HCT116 (cell line): ENCODE results near the gene KANSL1. TPM values are rescaled to one million over a fixed set of nuclear protein-coding genes. Genes with fewer than 3 reads are reported as not detected.

ENCODE experiments used
- ATAC-seq: fragments of 200-7000 bp; cut with Tn5 transposase; 2 replicates; pipeline ENCODE4 v1.9.1; 2020; ENCODE audit warnings: mild to moderate bottlenecking, moderate library complexity
- BruUV-seq: library from RNA; stranded (reverse); fragments of 400-500 nt; replicated peaks from 2 replicates; lab custom pipeline; 2021; lab: Mats Ljungman, UMichigan
- CTCF ChIA-PET: fragments of 300-600 bp; sonication (Branson Sonifier 250); formaldehyde crosslinking; loops from one replicate; lab custom pipeline; 2021; ENCODE audit warnings: antibody characterized with exemption; lab: Charles Lee
- POLR2A ChIA-PET: fragments of 300-600, 350-600 bp; sonication (Branson Sonifier 250); formaldehyde crosslinking; loops from one replicate; lab custom pipeline; 2021; ENCODE audit warnings: antibody characterized with exemption; lab: Charles Lee
- RAD21 ChIA-PET, 2 experiments: fragments of 300-600 bp; sonication (Branson Sonifier 250); formaldehyde crosslinking; loops; one replicate each; lab custom pipeline; 2023; ENCODE audit warnings: low total read pairs in 2 of 2; ENCODE audit not compliant: uncharacterized antibody in 2 of 2, unreplicated experiment in 2 of 2, low non-redundant PET in 1 of 2; lab: Charles Lee
- DNase-seq: peaks from one replicate; pipeline ENCODE4 v3.0.0-alpha.2; 2010; ENCODE audit warnings: low read depth, low spot score
- H2AFZ ChIP-seq: fragments of 200-600 bp; shearing (Covaris generic), sonication (generic); 2 replicates; pipeline ENCODE4 v1.6.1; 2017; ENCODE audit warnings: low read depth, mixed run types, mixed read lengths, antibody characterized with exemption, low read length; ENCODE audit not compliant: poor library complexity, severe bottlenecking
- H3K27ac ChIP-seq: 2 replicates; pipeline ENCODE4 v1.5.1; 2012; ENCODE audit warnings: low read depth, low read length
- H3K27me3 ChIP-seq: fragments of 200-600 bp; sonication (generic); 2 replicates; pipeline ENCODE4 v1.6.1; 2016; ENCODE audit warnings: mixed run types, low read length, mixed read lengths; ENCODE audit not compliant: insufficient read depth
- H3K36me3 ChIP-seq, 2 experiments: fragments of 200-500 bp in 1 of 2; fragments of 200-600 bp in 1 of 2; sonication (Bioruptor generic) in 1 of 2; sonication (generic) in 1 of 2; 2 replicates each; pipeline versions ENCODE4 v1.5.1 to v1.6.1; 2014 to 2016; ENCODE audit warnings: low read length in 2 of 2, inconsistent platforms in 1 of 2, mixed read lengths in 1 of 2, mixed run types in 1 of 2; ENCODE audit not compliant: insufficient read depth in 2 of 2, control insufficient read depth in 1 of 2
- H3K4me1 ChIP-seq, 2 experiments: fragments of 200-600 bp in 1 of 2; sonication (generic) in 1 of 2; 2 replicates each; pipeline versions ENCODE4 v1.5.1 to v1.6.1; 2012 to 2017; ENCODE audit warnings: low read length in 2 of 2, inconsistent platforms in 1 of 2, mild to moderate bottlenecking in 1 of 2, mixed read lengths in 1 of 2, mixed run types in 1 of 2, moderate library complexity in 1 of 2; ENCODE audit not compliant: insufficient read depth in 2 of 2, control insufficient read depth in 1 of 2
- H3K4me2 ChIP-seq: fragments of 200-600 bp; sonication (generic); 2 replicates; pipeline ENCODE4 v1.6.1; 2017; ENCODE audit warnings: mixed run types, low read length, mixed read lengths
- H3K4me3 ChIP-seq, 2 experiments: fragments of 200-600 bp in 1 of 2; sonication (generic) in 1 of 2; replicated peaks in 1 of 2; 2 replicates each; pipeline ENCODE4 v1.5.1; 2011 to 2016; ENCODE audit warnings: low read length in 2 of 2, control low read depth in 1 of 2, low read depth in 1 of 2, mild to moderate bottlenecking in 1 of 2, mixed read lengths in 1 of 2, mixed run types in 1 of 2
- H3K79me2 ChIP-seq: fragments of 200-600 bp; sonication (generic); 2 replicates; pipeline ENCODE4 v1.6.1; 2017; ENCODE audit warnings: mild to moderate bottlenecking, mixed run types, low read length, moderate library complexity, mixed read lengths; ENCODE audit not compliant: insufficient read depth
- H3K9ac ChIP-seq: fragments of 200-600 bp; sonication (generic); 2 replicates; pipeline ENCODE4 v1.6.1; 2016; ENCODE audit warnings: low read length, mixed read lengths
- H3K9me2 ChIP-seq: fragments of 200-600 bp; sonication (generic), shearing (Covaris generic); 2 replicates; pipeline ENCODE4 v1.6.1; 2017; ENCODE audit warnings: mixed run types, mild to moderate bottlenecking, moderate library complexity; ENCODE audit not compliant: insufficient read depth
- H3K9me3 ChIP-seq, 2 experiments: fragments of 200-500 bp in 1 of 2; fragments of 200-600 bp in 1 of 2; sonication (Bioruptor generic) in 1 of 2; sonication (generic) in 1 of 2; 2 replicates each; pipeline ENCODE4 v1.6.1; 2014 to 2017; ENCODE audit warnings: low read length in 2 of 2, mixed read lengths in 2 of 2, inconsistent platforms in 1 of 2, low read depth in 1 of 2, mild to moderate bottlenecking in 1 of 2, mixed run types in 1 of 2, moderate library complexity in 1 of 2; ENCODE audit not compliant: control insufficient read depth in 1 of 2, insufficient read depth in 1 of 2
- H4K20me1 ChIP-seq: fragments of 200-600 bp; sonication (generic), shearing (Covaris generic); 2 replicates; pipeline ENCODE4 v1.6.1; 2017; ENCODE audit warnings: mixed run types, mild to moderate bottlenecking, moderate library complexity; ENCODE audit not compliant: insufficient read depth
- ATF3 ChIP-seq: IDR thresholded peaks from 2 replicates; pipeline ENCODE4 v1.6.1; 2012
- CBX3 ChIP-seq: IDR thresholded peaks from 2 replicates; pipeline ENCODE4 v1.6.1; 2012; ENCODE audit warnings: low read depth
- CTCF ChIP-seq, 3 experiments: fragments of 200-600 bp in 1 of 3; sonication (generic) in 1 of 3; IDR thresholded peaks in 2 of 3; conservative IDR thresholded peaks in 1 of 3; 2 replicates each; pipeline ENCODE4 v1.5.1; 2012 to 2017; ENCODE audit warnings: low read depth in 2 of 3, low read length in 2 of 3, antibody characterized with exemption in 1 of 3, borderline replicate concordance in 1 of 3, control low read depth in 1 of 3, mild to moderate bottlenecking in 1 of 3, mixed read lengths in 1 of 3, mixed run types in 1 of 3, moderate library complexity in 1 of 3; ENCODE audit not compliant: insufficient read depth in 1 of 3
- EGR1 ChIP-seq: IDR thresholded peaks from 2 replicates; pipeline ENCODE4 v1.6.1; 2012; ENCODE audit warnings: low read depth
- ELF1 ChIP-seq: IDR thresholded peaks from 2 replicates; pipeline ENCODE4 v1.6.1; 2012; ENCODE audit warnings: low read depth, borderline replicate concordance
- EZH2phosphoT487 ChIP-seq: fragments of 200-600 bp; IDR thresholded peaks from 2 replicates; pipeline ENCODE4 v1.6.1; 2018; ENCODE audit warnings: antibody characterized with exemption, borderline replicate concordance
- FOSL1 ChIP-seq: IDR thresholded peaks from 2 replicates; pipeline ENCODE4 v1.6.1; 2012; ENCODE audit warnings: low read depth
- JUND ChIP-seq: IDR thresholded peaks from 2 replicates; pipeline ENCODE4 v1.6.1; 2012
- MAX ChIP-seq: IDR thresholded peaks from 2 replicates; pipeline ENCODE4 v1.6.1; 2012
- POLR2A ChIP-seq: IDR thresholded peaks from 2 replicates; pipeline ENCODE4 v1.7.0; 2011; ENCODE audit warnings: borderline replicate concordance; ENCODE audit not compliant: insufficient read depth, insufficient read length; ENCODE audit errors: extremely low read depth
- POLR2AphosphoS5 ChIP-seq: IDR thresholded peaks from 2 replicates; pipeline ENCODE4 v1.6.1; 2011; ENCODE audit warnings: mild to moderate bottlenecking, low read depth, low read length, moderate library complexity
- RAD21 ChIP-seq: IDR thresholded peaks from 2 replicates; pipeline ENCODE4 v1.6.1; 2012; ENCODE audit warnings: low read depth, mild to moderate bottlenecking
- REST ChIP-seq: IDR thresholded peaks from 2 replicates; pipeline ENCODE4 v1.6.1; 2012; ENCODE audit warnings: low read depth
- SIN3A ChIP-seq: IDR thresholded peaks from 2 replicates; pipeline ENCODE4 v1.6.1; 2012; ENCODE audit warnings: low read depth
- SP1 ChIP-seq: IDR thresholded peaks from 2 replicates; pipeline ENCODE4 v1.6.1; 2012; ENCODE audit warnings: low read depth
- SRF ChIP-seq: IDR thresholded peaks from 2 replicates; pipeline ENCODE4 v1.6.1; 2012; ENCODE audit warnings: low read depth
- TCF7L2 ChIP-seq: IDR thresholded peaks from 2 replicates; pipeline ENCODE4 v1.7.0; 2011; ENCODE audit warnings: borderline replicate concordance, inconsistent platforms; ENCODE audit not compliant: insufficient read depth, insufficient read length; ENCODE audit errors: extremely low read depth
- YY1 ChIP-seq: IDR thresholded peaks from 2 replicates; pipeline ENCODE4 v1.6.1; 2011; ENCODE audit warnings: low read length, low read depth, moderate library complexity, mild to moderate bottlenecking; ENCODE audit not compliant: insufficient replicate concordance; ENCODE audit errors: extremely low read depth
- ZBTB33 ChIP-seq: IDR thresholded peaks from 2 replicates; pipeline ENCODE4 v1.6.1; 2011; ENCODE audit warnings: mild to moderate bottlenecking, low read length, moderate library complexity; ENCODE audit not compliant: insufficient replicate concordance; ENCODE audit errors: extremely low read depth
- intact Hi-C: fragments of 100-400 bp; cut with micrococcal nuclease; formaldehyde crosslinking; loops from 2 replicates; pipeline ENCODE4 v1.10.0; 2022
- total RNA-seq: library from RNA; stranded (reverse); gene quantifications from one replicate; pipeline ENCODE4 v1.2.1, GENCODE V29; 2021; ENCODE audit not compliant: unreplicated experiment

KANSL1 gene
- total RNA-seq, 1 experiment from 2014 or later: 77.5 TPM

- TF ChIP-seq POLR2AphosphoS5 (no peak), TCF7L2 (no peak), SP1 (no peak)
Observed at GRCh38 chr17:46025060-46025459, 168.2 kb downstream of the KANSL1 start (continued).

GRCh38 chr17:46024590-46024989 lies 168.6 kb downstream of the KANSL1 start:
- ChIA-PET RAD21 (no interaction called here), CTCF (no interaction called here), POLR2A (no interaction called here)
- Histone ChIP-seq H3K9ac (no peak overlapping the region), H3K9me2 (no peaks in the 10 kb centered on the region), H3K79me2 (no peaks in the 10 kb centered on the region), H3K9me3 (no peaks in the 10 kb centered on the region), H3K4me3 (no peak overlapping the region), H3K4me2 (no peak overlapping the region), H3K36me3 (peaks cover 13 to 17% of the 10 kb centered on the region in 2 experiments; a peak in 3 of 4 replicates), H4K20me1 (no peaks in the 10 kb centered on the region), H3K27me3 (no peaks in the 10 kb centered on the region), H2AFZ (no peak overlapping the region), H3K27ac (no peak overlapping the region), H3K4me1 (no peaks in the 10 kb centered on the region)
- DNase-seq (no peak), ATAC-seq (no peak)
- TF ChIP-seq ZBTB33 (no peak), ATF3 (no peak), MAX (no peak), POLR2A (no peak), REST (no peak), RAD21 (no peak), JUND (no peak), TCF7L2 (no peak), EZH2phosphoT487 (no peak), EGR1 (no peak), YY1 (no peak), POLR2AphosphoS5 (no peak), SP1 (no peak), SRF (no peak), CTCF (IDR thresholded peaks at IDR 0.05 in 2 of 3, conservative IDR thresholded peaks at IDR 0.05 in 1 of 3; ENCODE audit: borderline replicate concordance in 1 of 3, insufficient read depth in 1 of 3, low read depth in 2 of 3, low read length in 2 of 3) (no peak), CBX3 (no peak), FOSL1 (no peak), SIN3A (no peak), ELF1 (no peak)
- intact Hi-C loops: no loop called here
- BruUV-seq: no TSS peak
